Hepatocyte (in vitro differentiated cells): Measurements from ENCODE around the gene CRYZL1. TPM values are rescaled to one million over a fixed set of nuclear protein-coding genes. Genes with fewer than 3 reads are reported as not detected.

Experiments
- DNase-seq: peaks from one replicate; pipeline ENCODE4 v3.0.0-alpha.2; 2016; ENCODE audit warnings: low spot score
- H2AFZ ChIP-seq: fragments of 200-600 bp; sonication (generic); 2 replicates; pipeline ENCODE4 v1.6.0; 2016; ENCODE audit warnings: antibody characterized with exemption, mild to moderate bottlenecking
- H3K27ac ChIP-seq: fragments of 200-600 bp; sonication (generic); 2 replicates; pipeline ENCODE4 v1.5.1; 2016; ENCODE audit warnings: mild to moderate bottlenecking
- H3K27me3 ChIP-seq: fragments of 200-600 bp; sonication (generic); 2 replicates; pipeline ENCODE4 v1.6.1; 2016
- H3K36me3 ChIP-seq: fragments of 200-600 bp; sonication (generic); replicated peaks from 2 replicates; pipeline ENCODE4 v1.5.1; 2016; ENCODE audit warnings: low read depth; ENCODE audit not compliant: insufficient read depth
- H3K4me1 ChIP-seq: fragments of 200-600 bp; sonication (generic); 2 replicates; pipeline ENCODE4 v1.5.1; 2016; ENCODE audit warnings: mild to moderate bottlenecking, moderate library complexity; ENCODE audit not compliant: insufficient read depth
- H3K4me2 ChIP-seq: fragments of 200-600 bp; sonication (generic); 2 replicates; pipeline ENCODE4 v1.6.0; 2016
- H3K4me3 ChIP-seq: fragments of 200-600 bp; sonication (generic); 2 replicates; pipeline ENCODE4 v1.5.1; 2016; ENCODE audit warnings: mild to moderate bottlenecking
- H3K79me2 ChIP-seq: fragments of 200-600 bp; sonication (generic); 2 replicates; pipeline ENCODE4 v1.6.0; 2017; ENCODE audit warnings: mild to moderate bottlenecking
- H3K9me2 ChIP-seq: fragments of 200-600 bp; sonication (generic); replicated peaks from 2 replicates; pipeline ENCODE4 v1.6.0; 2017; ENCODE audit warnings: mild to moderate bottlenecking; ENCODE audit not compliant: insufficient read depth
- H3K9me3 ChIP-seq: fragments of 200-600 bp; sonication (generic); 2 replicates; pipeline ENCODE4 v1.5.1; 2016; ENCODE audit warnings: low read depth, mild to moderate bottlenecking
- H4K20me1 ChIP-seq: fragments of 200-600 bp; sonication (generic); 2 replicates; pipeline ENCODE4 v1.6.0; 2016; ENCODE audit warnings: mild to moderate bottlenecking; ENCODE audit not compliant: insufficient read depth, poor library complexity, severe bottlenecking
- CTCF ChIP-seq: fragments of 200-600 bp; sonication (generic); IDR thresholded peaks from 2 replicates; pipeline ENCODE4 v1.5.1; 2016; ENCODE audit warnings: antibody characterized with exemption, mild to moderate bottlenecking; ENCODE audit not compliant: poor library complexity
- EZH2 ChIP-seq: fragments of 200-600 bp; sonication (generic); IDR thresholded peaks from 2 replicates; pipeline ENCODE4 v1.6.1; 2016; ENCODE audit warnings: antibody characterized with exemption, mild to moderate bottlenecking, borderline replicate concordance
- EZH2phosphoT487 ChIP-seq: fragments of 200-600 bp; sonication (generic); IDR thresholded peaks from one replicate; pipeline ENCODE4 v1.6.1; 2018; ENCODE audit warnings: antibody characterized with exemption, mild to moderate bottlenecking, low read depth, moderate library complexity; ENCODE audit not compliant: unreplicated experiment, severe bottlenecking
- WGBS: methylation state at CpG from one replicate; pipeline ENCODE4 v1.1.6; 2016; ENCODE audit warnings: low lambda C conversion rate; ENCODE audit errors: missing lambda C conversion rate; 5-methylcytosine and 5-hydroxymethylcytosine counted together
- polyA plus RNA-seq: library from polyadenylated mRNA; unstranded; fragments of >200 nt; fragmentation: Nextera tagmentation; extraction: Ambion mirVana; gene quantifications from 2 replicates; pipeline ENCODE4 v1.2.1, GENCODE V29; 2016
- total RNA-seq: library from RNA; depleted of rRNA; stranded (reverse); fragments of >200 nt; gene quantifications from 2 replicates; pipeline ENCODE4 v1.2.3, GENCODE V29; 2014

CRYZL1 gene
- total and polyA plus RNA-seq, 2 experiments from 2014 or later, result 29.7 to 41.5 TPM

DNA sequence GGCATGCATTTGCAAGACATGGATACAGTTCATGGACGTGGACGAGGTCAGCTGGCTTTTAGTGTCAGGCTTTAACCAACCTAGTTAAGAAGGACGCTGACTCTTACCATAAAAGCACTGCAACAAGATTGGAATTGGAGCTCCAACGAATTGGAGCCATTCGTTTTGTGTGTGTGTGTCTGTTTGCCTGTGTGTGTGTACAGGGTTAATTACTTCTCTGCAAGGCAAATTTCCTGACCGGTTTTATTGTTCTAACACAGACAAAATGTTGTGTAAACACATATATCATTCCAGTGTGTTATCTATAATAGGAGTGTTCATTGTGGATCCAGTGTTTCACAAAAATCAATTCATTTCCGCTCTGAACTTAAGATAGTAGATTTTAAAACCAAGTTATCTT, 8.7 kb upstream of the CRYZL1 start:
- no peaks in the 10 kb centered on the region for H3K9me2 ChIP-seq
- peaks cover 21% of the 10 kb centered on the region for H3K4me1 ChIP-seq
- no peak for TF ChIP-seq EZH2phosphoT487
- no peak for TF ChIP-seq CTCF
- no peak for TF ChIP-seq EZH2
- H3K27ac ChIP-seq, result peak overlapping the region; percentile 73
- peaks cover 9% of the 10 kb centered on the region for H4K20me1 ChIP-seq
- no peak for DNase-seq
- peak overlapping the region; percentile 60 for H3K4me2 ChIP-seq
- peaks cover 100% of the 10 kb centered on the region for H3K79me2 ChIP-seq
- no peak overlapping the region for H3K4me3 ChIP-seq
- no peaks in the 10 kb centered on the region for H3K27me3 ChIP-seq
- H3K9me3 ChIP-seq, result no peaks in the 10 kb centered on the region
- 47% methylated on average over 7 of the region's 7 CpGs for WGBS
- H3K36me3 ChIP-seq, result no peaks in the 10 kb centered on the region
- H2AFZ ChIP-seq, result no peak overlapping the region

DNA sequence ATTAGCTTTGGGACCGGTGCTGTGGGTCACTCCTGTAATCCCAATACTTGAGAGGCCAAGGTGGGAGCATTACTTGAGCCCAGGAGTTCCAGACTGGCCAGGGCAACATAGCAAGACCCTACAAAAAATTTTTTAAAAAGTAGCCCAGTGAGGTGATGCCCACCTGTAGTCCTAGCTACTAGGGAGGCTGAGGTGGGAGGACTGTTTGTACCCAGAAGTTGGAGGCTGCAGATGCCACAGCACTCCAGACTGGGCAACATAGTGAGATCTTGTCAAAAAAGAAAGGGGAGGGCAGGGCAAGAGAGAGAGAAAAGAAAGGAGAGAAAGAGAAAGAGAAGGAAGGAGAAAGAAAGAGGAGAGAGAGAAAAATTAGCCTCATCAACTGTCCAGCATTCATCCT, 7.0 kb upstream of the CRYZL1 start:
- Histone ChIP-seq H3K9me3 (no peaks in the 10 kb centered on the region), H3K4me3 (no peak overlapping the region), H3K79me2 (peaks cover 97% of the 10 kb centered on the region), H3K4me2 (no peak overlapping the region), H3K27ac (no peak overlapping the region), H3K27me3 (no peaks in the 10 kb centered on the region), H3K9me2 (no peaks in the 10 kb centered on the region), H3K36me3 (no peaks in the 10 kb centered on the region), H4K20me1 (peaks cover 9% of the 10 kb centered on the region), H3K4me1 (peaks cover 25% of the 10 kb centered on the region), H2AFZ (no peak overlapping the region)
- no peak for DNase-seq
- no peak for TF ChIP-seq CTCF
- TF ChIP-seq EZH2phosphoT487, result no peak
- no peak for TF ChIP-seq EZH2
- WGBS, result 100% methylated on average over 1 of the region's 1 CpG

DNA sequence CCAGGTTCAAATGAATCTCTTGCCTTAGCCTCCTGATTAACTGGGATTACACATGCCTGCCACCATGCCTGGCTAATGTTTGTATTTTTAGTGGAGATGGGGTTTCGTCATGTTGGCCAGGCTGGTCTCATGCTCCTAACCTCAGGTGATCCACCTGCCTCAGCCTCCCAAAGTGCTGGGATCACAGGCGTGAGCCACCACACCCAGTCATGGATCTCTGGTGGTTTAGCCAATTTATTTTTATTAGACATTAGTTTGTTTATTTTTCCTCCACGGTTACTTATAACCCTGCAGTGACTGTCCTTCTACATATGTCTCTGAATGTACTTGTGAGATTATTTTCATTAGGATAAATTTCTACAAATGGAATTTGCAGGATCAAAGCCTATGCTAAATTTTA, 6.0 kb upstream of the CRYZL1 start:
- TF ChIP-seq EZH2, result no peak
- no peak overlapping the region for H3K27ac ChIP-seq
- no peaks in the 10 kb centered on the region for H3K36me3 ChIP-seq
- H3K9me2 ChIP-seq, result no peaks in the 10 kb centered on the region
- no peaks in the 10 kb centered on the region for H3K9me3 ChIP-seq
- peaks cover 25% of the 10 kb centered on the region for H3K4me1 ChIP-seq
- WGBS, result 93% methylated on average over 3 of the region's 3 CpGs
- H3K4me3 ChIP-seq, result no peak overlapping the region
- H3K27me3 ChIP-seq, result no peaks in the 10 kb centered on the region
- no peak for DNase-seq
- peaks cover 92% of the 10 kb centered on the region for H3K79me2 ChIP-seq
- H2AFZ ChIP-seq, result no peak overlapping the region
- H4K20me1 ChIP-seq, result peaks cover 9% of the 10 kb centered on the region
- H3K4me2 ChIP-seq, result no peak overlapping the region

DNA sequence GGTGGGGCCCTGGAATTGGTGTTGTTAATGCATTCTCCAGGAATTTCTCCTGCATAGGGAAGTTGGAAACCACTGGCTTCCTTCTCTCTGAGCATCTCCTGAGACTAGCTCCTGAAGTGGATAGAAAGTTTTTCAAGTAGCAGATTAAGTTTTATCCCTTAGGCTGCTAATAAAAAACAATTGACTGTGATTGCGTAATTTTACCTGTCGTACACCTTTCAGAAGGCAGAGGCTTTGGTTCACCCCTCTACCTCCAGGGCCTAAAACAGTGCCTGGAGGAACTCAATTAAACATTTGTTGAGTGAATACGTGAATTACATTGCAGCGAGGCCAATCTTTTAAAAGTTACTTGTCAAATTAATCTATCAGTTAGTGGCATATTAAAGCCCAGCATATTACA, 4.2 kb upstream of the CRYZL1 start:
- Histone ChIP-seq H3K27me3 (no peaks in the 10 kb centered on the region), H3K4me2 (peak overlapping the region; percentile 75), H3K36me3 (no peaks in the 10 kb centered on the region), H3K27ac (peak overlapping the region; percentile 82), H3K79me2 (peaks cover 74% of the 10 kb centered on the region), H2AFZ (no peak overlapping the region), H3K9me3 (no peaks in the 10 kb centered on the region), H3K4me1 (peaks cover 21% of the 10 kb centered on the region), H3K9me2 (no peaks in the 10 kb centered on the region), H3K4me3 (no peak overlapping the region), H4K20me1 (peaks cover 9% of the 10 kb centered on the region)
- TF ChIP-seq EZH2phosphoT487, result no peak
- no peak for TF ChIP-seq EZH2
- no peak for TF ChIP-seq CTCF
- no peak for DNase-seq
- 85% methylated on average over 4 of the region's 4 CpGs for WGBS
